ENCODE data around the gene SSR4.

Gene SSR4

GRCh38 chrX:153828723-153829548 lies 34.5 kb downstream of the SSR4 start:
- DNase-seq (ENCODE audit: low read depth): peak; percentile 11
- no peak overlapping the region for H3K4me3 ChIP-seq (ENCODE audit: low read length)
- no peaks in the 10 kb centered on the region for H3K36me3 ChIP-seq (ENCODE audit: control insufficient read depth, insufficient read depth, low read length, severe bottlenecking)

GRCh38 chrX:153829549-153829798 lies 35.0 kb downstream of the SSR4 start:
- H3K9me3 ChIP-seq (ENCODE audit: control insufficient read depth, low read length): peaks cover 3% of the 10 kb centered on the region
- H3K9ac ChIP-seq (ENCODE audit: low read length): no peak overlapping the region
- H3K4me1 ChIP-seq (ENCODE audit: control insufficient read depth, insufficient read depth, low read length): no peaks in the 10 kb centered on the region
- DNase-seq (ENCODE audit: low read depth): no peak
- no peak overlapping the region for H3K4me3 ChIP-seq (ENCODE audit: low read length)
- H3K27me3 ChIP-seq (replicated peaks; ENCODE audit: control insufficient read depth, insufficient read depth, low read length): peaks cover 51% of the 10 kb centered on the region
- no peaks in the 10 kb centered on the region for H3K36me3 ChIP-seq (ENCODE audit: control insufficient read depth, insufficient read depth, low read length, severe bottlenecking)

More at GRCh38 chrX:153828723-153829548, 34.5 kb downstream of the SSR4 start:
- Histone ChIP-seq H3K27me3 (replicated peaks; ENCODE audit: control insufficient read depth, insufficient read depth, low read length) (peaks cover 53% of the 10 kb centered on the region), H3K9me3 (ENCODE audit: control insufficient read depth, low read length) (no peaks in the 10 kb centered on the region), H3K9ac (ENCODE audit: low read length) (no peak overlapping the region), H3K4me1 (ENCODE audit: control insufficient read depth, insufficient read depth, low read length) (no peaks in the 10 kb centered on the region)

GRCh38 chrX:153829799-153830639 lies 35.6 kb downstream of the SSR4 start, which contains the start of gene PDZD4:
Gene PDZD4, minus strand, starts transcription at chrX:153830544. Its CDS starts 246 bp downstream, at chrX:153830298.
- no peaks in the 10 kb centered on the region for H3K36me3 ChIP-seq (ENCODE audit: control insufficient read depth, insufficient read depth, low read length, severe bottlenecking)
- no peaks in the 10 kb centered on the region for H3K4me1 ChIP-seq (ENCODE audit: control insufficient read depth, insufficient read depth, low read length)
- DNase-seq (ENCODE audit: low read depth): peak; percentile 24
- H3K27me3 ChIP-seq (replicated peaks; ENCODE audit: control insufficient read depth, insufficient read depth, low read length): peaks cover 53% of the 10 kb centered on the region
- no peak within 1 kb of the TSS for H3K9ac ChIP-seq (ENCODE audit: low read length)
- H3K4me3 ChIP-seq (ENCODE audit: low read length): no peak within 1 kb of the TSS
- H3K9me3 ChIP-seq (ENCODE audit: control insufficient read depth, low read length): peaks cover 8% of the 10 kb centered on the region

- Histone ChIP-seq H3K9me3 (ENCODE audit: control insufficient read depth, low read length) (peaks cover 8% of the 10 kb centered on the region), H3K27me3 (replicated peaks; ENCODE audit: control insufficient read depth, insufficient read depth, low read length) (peaks cover 50% of the 10 kb centered on the region), H3K4me1 (ENCODE audit: control insufficient read depth, insufficient read depth, low read length) (no peaks in the 10 kb centered on the region), H3K4me3 (ENCODE audit: low read length) (no peak overlapping the region), H3K9ac (ENCODE audit: low read length) (no peak overlapping the region), H3K36me3 (ENCODE audit: control insufficient read depth, insufficient read depth, low read length, severe bottlenecking) (no peaks in the 10 kb centered on the region)
- peak; percentile 38 for DNase-seq (ENCODE audit: low read depth)
Measured at GRCh38 chrX:153830640-153831428, 36.4 kb downstream of the SSR4 start.

- Histone ChIP-seq H3K27me3 (replicated peaks; ENCODE audit: control insufficient read depth, insufficient read depth, low read length) (peaks cover 50% of the 10 kb centered on the region), H3K4me3 (ENCODE audit: low read length) (no peak overlapping the region), H3K9me3 (ENCODE audit: control insufficient read depth, low read length) (peaks cover 8% of the 10 kb centered on the region), H3K36me3 (ENCODE audit: control insufficient read depth, insufficient read depth, low read length, severe bottlenecking) (no peaks in the 10 kb centered on the region), H3K9ac (ENCODE audit: low read length) (no peak overlapping the region), H3K4me1 (ENCODE audit: control insufficient read depth, insufficient read depth, low read length) (no peaks in the 10 kb centered on the region)
- DNase-seq (ENCODE audit: low read depth): no peak
Measured at GRCh38 chrX:153831429-153832150, 37.1 kb downstream of the SSR4 start.

GRCh38 chrX:153832728-153833127 lies 38.3 kb downstream of the SSR4 start:
- Histone ChIP-seq H3K4me3 (ENCODE audit: low read length) (no peak overlapping the region), H3K9me3 (ENCODE audit: control insufficient read depth, low read length) (peaks cover 8% of the 10 kb centered on the region), H3K4me1 (ENCODE audit: control insufficient read depth, insufficient read depth, low read length) (no peaks in the 10 kb centered on the region), H3K27me3 (replicated peaks; ENCODE audit: control insufficient read depth, insufficient read depth, low read length) (peaks cover 49% of the 10 kb centered on the region), H3K36me3 (ENCODE audit: control insufficient read depth, insufficient read depth, low read length, severe bottlenecking) (no peaks in the 10 kb centered on the region), H3K9ac (ENCODE audit: low read length) (no peak overlapping the region)
- DNase-seq (ENCODE audit: low read depth): no peak

GRCh38 chrX:153836921-153837320 lies 42.5 kb downstream of the SSR4 start:
- no peaks in the 10 kb centered on the region for H3K36me3 ChIP-seq (ENCODE audit: control insufficient read depth, insufficient read depth, low read length, severe bottlenecking)
- H3K9me3 ChIP-seq (ENCODE audit: control insufficient read depth, low read length): peaks cover 8% of the 10 kb centered on the region
- H3K9ac ChIP-seq (ENCODE audit: low read length): no peak overlapping the region
- no peak overlapping the region for H3K4me3 ChIP-seq (ENCODE audit: low read length)
- no peaks in the 10 kb centered on the region for H3K4me1 ChIP-seq (ENCODE audit: control insufficient read depth, insufficient read depth, low read length)
- no peak for DNase-seq (ENCODE audit: low read depth)
- H3K27me3 ChIP-seq (replicated peaks; ENCODE audit: control insufficient read depth, insufficient read depth, low read length): peaks cover 61% of the 10 kb centered on the region

- Histone ChIP-seq H3K36me3 (ENCODE audit: control insufficient read depth, insufficient read depth, low read length, severe bottlenecking) (no peaks in the 10 kb centered on the region), H3K27me3 (replicated peaks; ENCODE audit: control insufficient read depth, insufficient read depth, low read length) (peaks cover 60% of the 10 kb centered on the region), H3K4me3 (ENCODE audit: low read length) (no peak overlapping the region), H3K4me1 (ENCODE audit: control insufficient read depth, insufficient read depth, low read length) (no peaks in the 10 kb centered on the region), H3K9me3 (ENCODE audit: control insufficient read depth, low read length) (no peaks in the 10 kb centered on the region), H3K9ac (ENCODE audit: low read length) (no peak overlapping the region)
- no peak for DNase-seq (ENCODE audit: low read depth)
Measured at GRCh38 chrX:153844509-153845082, 50.1 kb downstream of the SSR4 start.

- Histone ChIP-seq H3K27me3 (replicated peaks; ENCODE audit: control insufficient read depth, insufficient read depth, low read length) (peaks cover 56% of the 10 kb centered on the region), H3K9ac (ENCODE audit: low read length) (no peak overlapping the region), H3K4me1 (ENCODE audit: control insufficient read depth, insufficient read depth, low read length) (no peaks in the 10 kb centered on the region), H3K4me3 (ENCODE audit: low read length) (no peak overlapping the region), H3K9me3 (ENCODE audit: control insufficient read depth, low read length) (no peaks in the 10 kb centered on the region), H3K36me3 (ENCODE audit: control insufficient read depth, insufficient read depth, low read length, severe bottlenecking) (no peaks in the 10 kb centered on the region)
- DNase-seq (ENCODE audit: low read depth): no peak
Measured at GRCh38 chrX:153845195-153845594, 50.7 kb downstream of the SSR4 start.

GRCh38 chrX:153845842-153846241 lies 51.4 kb downstream of the SSR4 start:
- Histone ChIP-seq H3K4me3 (ENCODE audit: low read length) (no peak overlapping the region), H3K4me1 (ENCODE audit: control insufficient read depth, insufficient read depth, low read length) (no peaks in the 10 kb centered on the region), H3K9ac (ENCODE audit: low read length) (no peak overlapping the region), H3K36me3 (ENCODE audit: control insufficient read depth, insufficient read depth, low read length, severe bottlenecking) (no peaks in the 10 kb centered on the region), H3K9me3 (ENCODE audit: control insufficient read depth, low read length) (no peaks in the 10 kb centered on the region), H3K27me3 (replicated peaks; ENCODE audit: control insufficient read depth, insufficient read depth, low read length) (peaks cover 60% of the 10 kb centered on the region)
- DNase-seq (ENCODE audit: low read depth): no peak
